Loucy (cell line): Measurements from ENCODE around the gene OLA1.

Source experiments
- CTCF ChIP-seq: fragments of 200-600 bp; sonication (generic); conservative IDR thresholded peaks from 2 replicates; pipeline ENCODE4 v1.5.1; 2014; ENCODE audit warnings: mild to moderate bottlenecking, antibody characterized with exemption, low read length
- EZH2phosphoT487 ChIP-seq: fragments of 200-600 bp; IDR thresholded peaks from 2 replicates; pipeline ENCODE4 v1.6.1; 2018; ENCODE audit warnings: antibody characterized with exemption, mild to moderate bottlenecking, moderate library complexity, borderline replicate concordance

DNA sequence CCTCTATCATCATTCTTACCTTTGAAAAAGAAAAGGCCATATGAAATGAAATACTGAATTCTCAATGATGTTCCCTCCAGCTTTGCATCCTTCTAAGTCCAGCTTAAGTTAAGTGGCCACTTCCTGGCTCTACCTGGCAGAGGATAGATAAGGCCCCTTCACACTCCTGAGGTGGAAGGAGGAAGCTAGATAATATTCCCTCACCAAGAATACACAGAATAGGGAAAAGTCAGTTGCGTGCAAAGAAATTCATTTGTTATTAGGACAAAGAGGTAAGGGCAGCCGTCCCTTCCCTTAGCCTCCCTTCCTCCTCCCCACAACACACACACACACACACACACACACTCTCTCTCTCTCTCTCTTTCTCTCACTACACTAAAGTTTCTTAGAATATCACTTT, 37.5 kb downstream of the OLA1 start:
- no peak for TF ChIP-seq CTCF
- no peak for TF ChIP-seq EZH2phosphoT487
